COR-L47 (cell line): ENCODE measurements around the gene SHC1.
A peak's percentile ranks its signal among the peaks of the same experiment; 100 is the strongest.
"Not testable (repeated sequence)": the region's sequence is repeated elsewhere in the genome, so short reads cannot be mapped to it uniquely, and the experiment has no call there.

Experiments used
- DNase-seq: peaks from one replicate; lab custom pipeline; 2025; lab: John Stamatoyannopoulos, UW

Gene SHC1

DNA sequence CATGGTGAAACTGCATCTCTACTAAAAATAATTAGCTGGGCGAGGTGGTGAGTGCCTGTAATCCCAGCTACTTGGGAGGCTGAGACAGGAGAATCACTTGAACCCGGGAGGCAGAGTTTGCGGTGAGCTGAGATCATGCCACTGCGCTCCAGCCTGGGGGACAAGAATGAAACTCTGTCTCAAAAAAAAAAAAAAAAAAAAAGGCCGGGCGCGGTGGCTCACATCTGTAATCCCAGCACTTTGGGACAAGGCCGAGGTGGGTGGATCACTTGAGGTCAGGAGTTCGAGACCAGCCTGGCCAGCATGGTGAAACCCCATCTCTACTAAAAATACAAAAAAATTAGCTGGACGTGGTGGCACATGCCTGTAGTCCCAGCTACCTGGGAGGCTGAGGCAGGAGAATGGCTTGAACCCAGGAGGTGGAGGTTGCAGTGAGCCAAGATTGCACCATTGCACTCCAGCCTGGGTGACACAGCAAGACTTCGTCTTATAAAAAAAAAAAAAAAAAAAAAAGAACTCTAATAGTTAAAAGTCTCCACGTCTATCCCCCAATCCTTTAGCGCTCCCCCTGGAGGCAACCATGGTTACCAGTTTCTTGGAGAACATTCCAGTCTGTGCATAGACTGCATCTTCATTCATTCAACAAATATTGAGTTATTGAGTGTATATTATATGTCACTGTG, 24.9 kb upstream of the SHC1 start:
- peak; percentile 23 for DNase-seq

DNA sequence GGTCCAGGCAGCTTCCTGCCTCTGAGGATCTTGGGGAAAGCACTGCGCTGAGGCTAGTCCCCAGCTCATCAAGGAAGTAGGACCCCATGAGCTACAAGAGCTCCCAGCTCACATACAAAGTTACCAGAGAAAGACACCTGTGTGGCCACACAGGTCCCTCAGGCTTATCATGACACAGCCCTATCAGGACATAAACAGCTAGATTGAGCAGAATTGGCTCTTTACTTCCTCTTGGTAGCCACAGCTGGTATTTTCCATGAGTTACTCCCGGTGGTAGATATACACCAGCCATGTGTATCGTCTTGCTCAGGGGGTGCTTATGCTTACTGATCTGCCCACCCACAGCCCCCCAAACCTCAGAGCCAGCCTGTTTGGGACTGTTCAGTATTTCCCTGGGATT, 24.0 kb upstream of the SHC1 start:
- DNase-seq, result no peak

DNA sequence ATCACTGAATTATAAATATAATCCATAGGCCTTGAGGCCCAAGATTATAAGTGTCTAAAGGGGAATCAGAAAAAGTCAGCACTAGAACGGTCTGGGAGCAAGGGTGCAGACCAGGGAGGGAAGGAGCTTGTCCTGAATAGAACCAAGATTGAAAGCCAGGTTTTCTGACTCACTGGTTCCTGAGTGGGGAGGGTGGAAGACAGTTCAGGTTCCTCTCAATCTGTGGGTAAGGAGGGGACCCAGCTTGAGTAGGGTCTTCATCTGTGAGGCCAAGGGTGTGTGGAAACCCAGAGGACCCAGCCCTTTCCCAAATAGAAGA, 23.7 kb upstream of the SHC1 start:
- no peak for DNase-seq

DNA sequence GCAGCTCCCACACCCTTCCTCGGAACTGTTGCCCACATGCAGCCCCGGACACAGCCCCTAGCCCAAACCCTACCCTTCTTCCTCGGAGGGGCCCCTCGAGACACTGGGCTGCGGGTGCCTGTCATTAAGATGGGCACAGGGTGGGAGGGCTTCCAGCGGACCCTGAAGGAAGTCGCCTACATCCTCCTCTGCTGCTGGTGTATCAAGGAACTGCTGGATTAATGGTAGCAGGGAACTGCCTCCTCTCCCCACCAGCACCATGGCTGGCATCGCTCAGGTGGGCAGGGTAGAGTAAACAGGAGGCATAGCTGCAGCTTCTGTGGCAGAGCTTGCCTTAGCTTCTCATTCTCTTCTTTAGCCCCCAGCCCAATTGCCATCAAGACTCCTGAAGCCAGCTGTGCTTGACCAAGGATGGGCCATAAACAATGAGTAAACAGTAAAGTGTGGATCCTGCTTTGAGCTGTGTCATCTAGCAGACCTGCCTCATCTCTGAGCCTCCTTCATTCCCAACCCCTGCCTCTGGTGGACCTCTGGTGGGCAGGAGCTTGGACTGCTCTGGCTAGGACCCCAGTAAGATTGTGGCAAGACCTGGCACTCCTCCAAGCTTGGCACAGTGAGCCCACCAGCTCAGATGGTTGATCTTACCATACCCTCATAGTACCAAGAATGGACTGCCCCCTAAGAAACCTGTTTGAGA, 23.2 kb upstream of the SHC1 start, which contains the start of gene LENEP:
Gene LENEP (plus strand): TSS at position 15 of the 697 bp plus-strand sequence. CDS start 22 bp downstream, at position 37.
- DNase-seq, result no peak

DNA sequence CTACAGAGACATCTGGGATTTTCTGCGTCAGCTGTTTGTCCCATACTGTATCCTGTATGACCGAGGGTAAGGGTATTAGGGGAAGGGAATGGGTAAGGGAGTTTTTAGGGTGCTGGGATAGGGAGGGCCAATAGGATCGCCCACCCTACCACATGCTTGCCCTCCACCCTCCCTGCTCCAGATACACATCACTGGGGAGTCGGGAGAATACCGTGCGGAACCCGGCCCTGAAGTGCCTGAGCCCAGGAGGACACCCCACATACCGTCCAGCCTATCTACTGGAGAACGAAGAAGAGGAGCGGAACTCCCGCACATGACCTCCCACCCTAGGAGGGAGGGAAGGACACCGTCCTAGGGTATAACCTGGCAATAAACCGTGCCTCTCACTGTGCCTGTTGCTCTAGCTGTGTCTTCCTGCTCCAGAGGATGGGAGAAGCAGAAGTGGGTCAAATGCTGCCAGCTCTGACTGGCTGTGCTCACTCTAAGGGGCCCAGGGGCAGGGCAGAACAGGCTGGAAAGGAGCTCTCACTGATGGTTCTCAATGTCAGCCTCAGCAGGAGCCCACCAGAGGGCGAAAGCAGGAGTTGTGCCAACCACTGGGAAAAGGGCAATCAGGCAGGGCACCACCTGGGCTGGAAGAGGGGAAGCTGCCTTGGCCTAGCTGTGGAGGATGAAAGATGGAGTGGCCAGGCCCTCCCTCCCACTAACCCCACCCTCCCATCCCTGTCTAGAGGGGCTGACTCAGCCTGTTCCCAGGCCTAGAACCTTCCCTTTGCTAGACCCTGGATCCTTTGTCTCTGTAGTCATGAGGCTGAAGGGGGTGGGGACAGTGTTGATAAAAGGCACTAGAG, 22.4 kb upstream of the SHC1 start:
- no peak for DNase-seq

DNA sequence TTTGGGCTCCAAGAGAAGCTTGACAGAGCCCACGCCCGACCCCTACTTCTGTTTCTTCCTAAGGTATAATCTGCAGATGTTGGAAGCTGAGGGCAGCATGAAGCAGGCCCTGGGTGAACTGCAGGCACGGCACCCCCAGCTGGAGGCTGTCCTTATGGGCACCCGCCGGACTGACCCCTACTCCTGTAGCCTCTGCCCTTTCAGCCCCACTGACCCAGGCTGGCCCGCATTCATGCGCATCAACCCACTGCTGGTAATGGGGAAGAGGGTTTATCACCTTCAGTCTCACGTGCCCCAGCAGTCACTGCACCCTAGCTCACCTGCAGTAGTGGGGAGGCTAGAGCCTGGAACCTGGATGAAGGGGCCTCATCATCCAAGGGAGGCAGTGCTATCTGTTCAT, 19.7 kb upstream of the SHC1 start:
- DNase-seq, result no peak

DNA sequence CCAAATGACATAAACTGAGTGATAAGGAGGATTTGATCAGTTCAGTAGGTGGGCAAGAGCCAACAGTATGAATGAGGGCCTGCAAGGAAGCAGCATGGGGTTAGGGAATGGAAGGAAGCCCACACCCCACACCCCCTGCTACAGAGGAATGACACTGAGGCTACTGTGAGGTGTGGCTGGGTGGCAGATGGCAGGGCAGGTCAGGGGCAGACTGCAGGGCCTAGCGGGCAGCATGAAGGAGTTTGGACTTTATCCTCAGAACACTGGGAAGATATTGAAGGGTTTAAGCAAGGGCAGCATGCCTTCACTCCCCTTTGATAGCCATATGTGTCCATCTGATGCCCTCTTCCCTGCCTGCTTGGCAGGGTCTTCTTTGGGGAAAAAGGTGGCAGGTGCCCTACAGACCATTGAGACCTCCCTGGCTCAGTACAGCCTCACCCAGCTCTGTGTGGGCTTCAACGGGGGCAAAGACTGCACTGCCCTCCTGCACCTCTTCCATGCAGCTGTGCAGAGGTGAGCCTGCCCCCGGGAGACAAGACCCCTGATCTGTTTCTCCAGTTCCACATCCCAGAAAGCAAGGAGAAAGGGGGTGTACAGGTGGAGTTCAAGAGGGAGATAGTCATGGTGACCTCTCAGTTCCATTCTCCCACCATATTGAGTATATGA, 18.8 kb upstream of the SHC1 start:
- no peak for DNase-seq

DNA sequence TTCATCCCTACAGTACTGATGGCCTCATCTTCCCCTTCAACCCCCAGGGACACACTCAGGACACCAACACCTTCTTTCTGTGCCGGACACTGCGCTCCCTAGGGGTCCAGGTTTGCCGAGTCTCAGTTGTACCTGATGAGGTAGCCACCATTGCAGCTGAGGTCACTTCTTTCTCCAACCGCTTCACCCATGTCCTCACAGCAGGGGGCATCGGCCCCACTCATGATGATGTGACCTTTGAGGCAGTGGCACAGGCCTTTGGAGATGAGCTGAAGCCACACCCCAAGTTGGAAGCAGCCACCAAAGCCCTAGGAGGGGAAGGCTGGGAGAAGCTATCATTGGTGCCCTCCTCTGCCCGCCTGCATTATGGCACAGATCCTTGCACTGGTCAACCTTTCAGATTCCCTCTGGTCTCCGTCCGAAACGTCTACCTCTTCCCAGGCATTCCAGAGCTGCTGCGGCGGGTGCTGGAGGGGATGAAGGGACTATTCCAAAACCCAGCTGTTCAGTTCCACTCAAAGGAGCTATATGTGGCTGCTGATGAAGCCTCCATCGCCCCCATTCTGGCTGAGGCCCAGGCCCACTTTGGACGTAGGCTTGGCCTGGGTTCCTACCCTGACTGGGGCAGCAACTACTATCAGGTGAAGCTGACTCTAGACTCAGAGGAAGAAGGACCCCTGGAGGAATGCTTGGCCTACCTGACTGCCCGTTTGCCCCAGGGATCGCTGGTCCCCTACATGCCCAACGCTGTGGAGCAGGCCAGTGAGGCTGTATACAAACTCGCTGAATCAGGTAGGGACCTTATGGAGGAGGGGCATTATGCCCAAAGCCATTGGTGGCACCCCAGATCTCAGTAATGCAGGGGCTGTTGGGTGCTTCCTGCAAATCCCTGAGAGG, 17.8 kb upstream of the SHC1 start:
- DNase-seq, result no peak

DNA sequence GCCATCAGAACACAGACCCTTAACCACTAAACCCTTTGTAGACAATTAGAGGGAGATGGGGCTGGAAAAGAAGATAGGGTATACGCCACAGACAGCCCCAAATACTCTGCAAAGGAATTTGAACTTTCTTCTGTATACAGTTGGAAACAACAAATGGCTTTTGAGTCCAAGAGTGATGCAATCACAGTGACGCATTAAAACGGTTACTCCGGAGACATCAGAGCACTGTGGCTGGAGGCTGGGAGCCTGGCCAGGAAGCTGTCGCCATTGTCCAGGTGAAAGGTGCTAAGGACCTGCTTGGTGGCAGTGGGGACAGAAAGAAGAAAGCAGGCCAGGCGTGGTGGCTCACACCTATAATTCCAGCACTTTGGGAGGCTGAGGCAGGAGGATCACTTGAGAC, 16.8 kb upstream of the SHC1 start:
- DNase-seq, result no peak

DNA sequence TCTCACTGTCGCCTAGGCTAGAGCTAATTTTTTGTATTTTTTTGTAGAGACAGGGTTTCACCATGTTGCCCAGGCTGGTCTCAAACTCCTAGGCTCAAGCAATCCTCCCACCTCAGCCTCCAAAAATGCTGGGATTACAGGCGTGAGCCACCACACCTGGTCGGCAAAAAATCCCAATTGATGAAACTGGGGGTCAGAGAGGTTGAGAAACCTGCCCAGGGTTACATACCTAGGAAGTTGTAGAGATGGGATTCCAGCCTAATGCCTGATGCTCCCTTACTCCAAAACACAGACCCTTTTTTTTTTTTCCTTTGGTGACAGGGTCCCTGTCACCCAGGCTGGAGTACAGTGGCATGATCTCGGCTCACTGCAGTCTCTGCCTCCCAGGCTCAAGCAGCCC, 16.2 kb upstream of the SHC1 start:
- not testable (repeated sequence) for DNase-seq

DNA sequence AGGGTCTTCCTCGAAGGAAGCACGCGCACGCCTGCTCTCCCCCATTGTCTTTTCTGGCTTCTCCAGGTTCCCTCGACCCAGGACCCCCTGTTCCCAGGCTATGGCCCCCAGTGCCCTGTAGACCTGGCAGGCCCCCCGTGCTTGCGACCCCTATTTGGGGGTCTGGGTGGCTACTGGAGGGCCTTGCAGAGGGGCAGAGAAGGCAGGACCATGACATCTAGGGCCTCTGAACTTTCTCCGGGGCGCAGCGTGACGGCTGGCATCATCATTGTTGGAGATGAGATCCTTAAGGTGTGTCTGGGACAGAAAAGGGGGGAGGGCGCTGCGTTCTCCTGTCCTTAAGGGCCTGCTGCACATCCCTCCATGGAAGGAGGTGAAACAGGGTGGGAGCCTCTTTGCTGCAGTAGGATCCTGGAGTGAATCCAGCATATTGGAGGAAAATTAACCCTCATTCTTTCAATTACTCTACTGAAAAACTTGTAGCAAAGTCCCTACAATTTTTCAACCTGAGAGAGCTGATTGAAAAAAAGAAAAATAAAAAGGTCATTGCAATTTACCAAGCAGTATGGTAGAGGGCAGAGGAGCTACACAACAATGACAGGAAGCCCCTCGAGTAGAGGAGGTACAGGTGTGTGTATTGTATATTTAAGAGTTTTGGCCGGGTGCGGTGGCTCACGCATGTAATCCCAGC, 13.4 kb upstream of the SHC1 start:
- no peak for DNase-seq

DNA sequence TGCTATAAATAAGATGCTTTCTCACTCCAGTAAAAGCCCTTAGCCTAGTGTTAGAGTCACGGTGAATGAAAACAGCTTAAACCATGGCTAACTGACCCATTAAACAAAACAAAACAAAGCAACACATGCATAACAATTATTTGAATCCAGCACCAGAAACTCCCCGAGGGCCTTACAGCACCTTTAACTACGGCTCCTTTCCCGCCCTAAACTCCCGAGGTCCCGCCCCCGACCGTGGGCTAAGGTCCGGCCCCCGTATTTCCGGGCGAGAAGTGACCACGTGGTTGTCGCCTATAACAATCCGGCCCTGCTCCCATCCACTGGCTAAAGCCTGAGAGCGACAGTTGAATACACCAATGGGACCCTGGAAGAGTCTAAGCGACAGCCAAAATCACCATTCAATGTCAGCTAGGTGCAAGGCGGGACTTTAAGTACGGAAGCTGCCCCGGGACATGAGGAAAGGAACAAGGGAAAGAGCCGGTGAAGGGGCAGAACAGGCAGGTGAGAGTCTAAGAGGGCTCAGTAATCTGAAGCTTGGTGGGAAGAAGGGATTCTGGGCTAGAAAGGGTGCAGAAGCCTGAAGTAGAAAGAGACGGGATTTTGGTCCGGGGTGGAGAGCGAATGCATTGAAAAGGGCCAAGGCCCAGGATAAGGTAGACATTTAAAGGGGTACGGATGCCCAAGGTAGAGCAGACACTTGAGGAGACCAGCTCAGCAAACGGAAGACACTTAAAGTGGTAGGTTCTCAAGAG, 12.5 kb upstream of the SHC1 start, which contains the start of gene FLAD1:
Gene FLAD1 (plus strand): TSS at position 448 of the 752 bp plus-strand sequence. CDS start 351 bp downstream, outside the sequence.
- peak; percentile 99 for DNase-seq

DNA sequence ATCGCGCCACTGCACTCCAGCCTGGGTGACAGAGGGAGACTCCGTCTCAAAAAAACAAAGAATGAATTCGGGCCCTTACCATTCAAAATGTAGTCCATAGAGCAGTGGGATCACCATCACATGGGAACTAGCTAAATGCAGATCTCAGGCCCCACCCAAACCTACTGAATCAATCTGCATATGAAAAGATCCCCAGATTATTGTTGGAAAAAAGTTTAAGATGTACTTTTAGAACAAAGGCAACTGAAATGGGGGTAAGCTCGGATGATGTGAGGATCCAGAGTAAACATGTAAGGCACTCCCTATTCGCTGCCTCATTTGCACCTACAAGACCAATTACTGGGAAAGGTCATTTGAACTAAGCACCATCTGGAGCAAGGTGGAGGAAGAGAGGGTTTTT, 11.8 kb upstream of the SHC1 start:
- no peak for DNase-seq

DNA sequence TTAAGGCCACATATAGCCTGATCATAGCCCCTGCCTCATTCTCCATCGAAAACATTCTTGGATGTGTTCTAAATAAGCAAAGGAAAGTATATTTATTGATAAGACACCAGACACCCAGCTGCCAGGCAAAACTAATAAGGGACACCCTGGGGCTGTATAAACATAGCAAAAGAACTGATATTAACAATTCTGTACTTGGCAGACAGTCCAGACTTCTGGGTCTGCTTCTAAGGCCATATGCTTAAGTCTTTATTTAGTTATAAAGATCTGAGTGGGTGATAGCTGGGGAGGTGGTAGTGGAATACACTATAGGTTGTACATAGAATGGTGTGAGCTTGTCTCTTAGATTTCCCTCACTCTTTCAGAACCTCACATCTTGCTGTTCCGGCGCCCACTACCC, 7.8 kb upstream of the SHC1 start:
- DNase-seq, result no peak

DNA sequence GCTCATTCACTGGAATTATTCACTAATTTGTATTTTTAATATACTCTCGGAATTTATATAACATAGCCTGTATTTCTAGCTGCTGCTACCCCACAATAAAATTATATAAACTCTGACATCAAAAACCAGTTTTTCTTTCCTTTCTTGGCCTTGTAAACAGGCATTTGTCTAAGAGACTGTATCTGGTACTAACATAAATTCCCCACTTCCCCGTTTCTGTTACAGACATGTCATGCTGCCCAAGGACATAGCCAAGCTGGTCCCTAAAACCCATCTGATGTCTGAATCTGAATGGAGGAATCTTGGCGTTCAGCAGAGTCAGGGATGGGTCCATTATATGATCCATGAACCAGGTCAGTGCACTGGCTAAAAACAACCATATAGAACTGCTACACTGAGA, 7.2 kb upstream of the SHC1 start:
- not testable (repeated sequence) for DNase-seq

DNA sequence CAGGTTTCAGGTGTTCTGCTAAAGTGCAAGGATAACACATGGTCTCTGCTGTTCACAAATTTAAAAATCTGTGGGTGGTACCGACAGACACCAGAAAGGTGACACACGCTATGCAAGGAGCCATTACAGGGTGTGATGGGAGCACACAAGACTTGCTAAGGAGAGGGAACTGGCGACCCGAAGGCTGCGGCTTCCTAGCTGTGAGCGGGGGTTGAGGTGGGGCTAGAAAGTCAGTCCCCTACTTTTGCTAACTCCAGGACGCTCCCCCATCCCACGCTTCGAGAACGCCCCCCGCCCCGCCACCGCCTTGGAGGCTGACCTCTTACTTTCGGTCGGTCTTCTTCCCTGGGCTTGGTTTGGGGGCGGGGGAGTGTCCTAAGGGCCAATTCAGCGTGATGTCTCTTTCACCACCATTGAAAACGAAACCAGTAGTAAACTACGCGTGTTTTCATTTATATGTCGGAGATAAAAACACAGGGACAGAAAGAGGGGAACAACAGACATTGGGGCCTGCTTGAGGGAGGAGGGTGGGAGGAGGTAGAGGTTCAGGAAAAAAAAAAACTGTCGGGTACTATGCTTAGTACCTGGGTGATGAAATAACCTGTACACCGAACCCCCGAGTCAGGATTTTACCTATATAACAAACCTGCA, 5.0 kb upstream of the SHC1 start:
- DNase-seq, result no peak

DNA sequence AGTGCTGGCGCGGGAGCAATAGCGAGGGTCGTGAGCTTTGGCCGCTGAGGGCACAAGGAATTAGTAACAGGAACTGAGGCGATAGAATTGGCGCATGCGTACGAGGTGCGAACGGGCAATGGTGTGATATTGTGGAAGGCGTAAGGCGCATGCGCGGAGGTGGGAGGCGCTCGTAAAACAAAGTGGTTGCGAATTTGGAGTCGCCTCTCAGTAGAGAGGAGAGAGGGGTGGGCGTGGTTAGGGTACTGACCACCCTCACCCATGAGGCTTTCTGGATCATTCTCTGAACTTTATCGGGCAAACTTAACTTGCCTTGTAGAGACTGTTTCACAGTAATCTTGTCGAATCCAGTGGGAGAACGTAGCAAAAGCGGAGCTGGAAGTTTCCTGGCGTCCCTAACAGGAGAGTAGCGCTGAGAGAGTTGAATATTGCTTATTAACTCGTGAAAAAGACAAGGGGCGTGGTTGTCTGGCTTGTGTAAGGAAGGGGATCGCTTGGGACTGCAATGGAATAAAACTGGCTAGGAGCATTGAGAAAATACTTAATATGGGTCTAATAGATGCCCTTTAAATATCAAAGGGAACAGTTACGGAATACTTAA, 4.4 kb upstream of the SHC1 start:
- peak; percentile 92 for DNase-seq

DNA sequence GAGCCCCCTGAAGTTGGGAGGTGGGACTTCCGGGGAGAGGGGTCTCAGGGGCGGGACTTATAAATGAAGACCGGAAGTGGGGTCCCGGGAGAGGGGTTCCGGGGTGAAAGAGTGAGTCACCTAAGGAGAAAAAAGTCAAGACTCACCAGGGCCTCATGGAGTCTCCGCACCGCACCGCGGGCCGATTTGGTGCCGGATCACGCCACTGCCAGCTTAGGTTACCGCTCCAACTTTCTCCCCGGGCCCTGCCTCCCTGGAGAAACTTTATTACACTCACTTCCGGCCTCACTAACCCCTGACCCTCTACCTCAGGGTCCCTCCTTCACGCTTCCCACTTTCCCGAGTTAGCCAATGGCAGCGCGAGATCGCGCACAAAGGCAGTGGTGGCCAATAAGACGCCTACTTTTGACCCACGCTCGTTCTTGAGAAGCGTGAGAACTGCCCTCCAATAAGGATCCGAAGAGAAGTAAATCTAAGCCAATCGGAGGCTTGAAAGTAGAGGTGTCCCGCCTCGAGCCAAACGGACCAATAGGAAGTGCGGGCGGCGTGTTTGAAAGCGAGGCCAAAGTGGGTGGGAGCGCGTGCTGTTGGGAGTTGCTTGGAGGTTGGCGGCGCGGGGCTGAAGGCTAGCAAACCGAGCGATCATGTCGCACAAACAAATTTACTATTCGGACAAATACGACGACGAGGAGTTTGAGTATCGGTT, 3.7 kb upstream of the SHC1 start, which contains the start of gene CKS1B:
Gene CKS1B (plus strand): TSS at position 580 of the 706 bp plus-strand sequence. CDS start 65 bp downstream, at position 645.
- peak; percentile 99 for DNase-seq
